ENCODE data around the gene HSPD1.

HSPD1 gene

GRCh38 chr2:197499594-197500502 lies at the start of gene HSPD1, which contains the start of gene HSPE1:
Gene HSPD1, minus strand, starts transcription at chr2:197499840. Its CDS starts 992 bp downstream, at chr2:197498848.
Gene HSPE1, plus strand, starts transcription at chr2:197500379. Its CDS starts 58 bp downstream, at chr2:197500437.
- DNase-seq (ENCODE audit: low read depth in 2 of 2): peak; percentile 99 to 100

GRCh38 chr2:197548582-197548981 lies 48.9 kb upstream of the HSPD1 start:
- DNase-seq (ENCODE audit: low read depth in 2 of 2): no peak

DNA sequence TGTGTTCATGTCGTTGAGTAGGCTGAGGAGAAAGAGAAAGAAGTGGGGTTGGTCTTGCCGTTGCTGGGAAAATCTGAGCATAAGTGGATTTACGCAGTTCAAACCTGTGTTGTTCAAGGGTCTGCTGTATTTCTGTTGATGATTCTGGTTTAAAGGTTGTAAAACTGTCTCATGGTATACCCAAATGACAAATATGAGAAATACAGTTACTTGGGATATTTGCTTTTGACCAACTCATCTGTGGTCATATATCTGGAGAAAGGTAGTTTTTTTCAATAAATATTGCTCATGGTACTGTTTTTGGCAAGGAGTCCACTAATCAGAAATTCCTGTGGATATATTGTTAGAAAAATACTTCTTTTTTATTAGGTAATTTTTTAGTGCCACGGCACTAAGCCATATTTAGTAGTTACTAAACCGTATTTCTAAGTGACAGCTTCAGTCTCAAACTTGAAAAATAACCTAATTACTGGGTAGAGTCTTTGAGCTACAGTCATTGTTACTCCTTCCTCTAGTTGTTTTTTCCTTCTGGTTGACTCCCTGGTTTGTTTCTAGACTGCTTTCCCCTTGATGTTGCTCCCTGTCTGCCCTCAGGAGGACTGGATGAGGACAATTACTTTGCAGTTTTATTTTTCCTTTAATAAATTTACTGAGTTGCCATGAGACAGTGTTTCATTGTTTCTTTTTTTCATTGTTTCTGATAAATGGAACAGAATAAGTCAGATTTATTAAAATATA lies 47.7 kb upstream of the HSPD1 start:
- no peak for DNase-seq (ENCODE audit: low read depth in 2 of 2)

DNA sequence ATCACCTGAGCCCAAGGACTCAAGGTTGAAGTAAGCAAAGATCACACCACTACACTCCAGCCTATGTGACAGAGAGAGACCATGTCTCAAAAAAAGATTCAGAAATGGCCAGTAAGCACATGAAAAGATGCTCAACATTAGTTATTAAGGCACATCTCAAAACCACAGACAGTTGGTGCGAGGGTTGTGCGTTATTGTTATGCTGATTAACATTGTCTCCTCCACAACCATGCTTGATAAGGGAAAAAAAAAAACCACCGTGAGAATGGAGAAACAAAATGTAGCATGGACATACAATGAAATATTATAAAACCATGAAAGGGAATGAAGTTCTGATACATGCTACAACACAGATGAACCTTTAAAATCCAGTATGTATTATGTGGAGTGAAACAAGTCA lies 43.6 kb upstream of the HSPD1 start:
- no peak for DNase-seq (ENCODE audit: low read depth in 2 of 2)

- DNase-seq (ENCODE audit: low read depth in 2 of 2): no peak
Measured at GRCh38 chr2:197539734-197540133, 40.1 kb upstream of the HSPD1 start.

- no peak for DNase-seq (ENCODE audit: low read depth in 2 of 2)
Measured at GRCh38 chr2:197538412-197538811, 38.8 kb upstream of the HSPD1 start.

- no peak for DNase-seq (ENCODE audit: low read depth in 2 of 2)
Measured at GRCh38 chr2:197517150-197517549, 17.5 kb upstream of the HSPD1 start.

- no peak for DNase-seq (ENCODE audit: low read depth in 2 of 2)
Measured at GRCh38 chr2:197516393-197516761, 16.7 kb upstream of the HSPD1 start.

DNA sequence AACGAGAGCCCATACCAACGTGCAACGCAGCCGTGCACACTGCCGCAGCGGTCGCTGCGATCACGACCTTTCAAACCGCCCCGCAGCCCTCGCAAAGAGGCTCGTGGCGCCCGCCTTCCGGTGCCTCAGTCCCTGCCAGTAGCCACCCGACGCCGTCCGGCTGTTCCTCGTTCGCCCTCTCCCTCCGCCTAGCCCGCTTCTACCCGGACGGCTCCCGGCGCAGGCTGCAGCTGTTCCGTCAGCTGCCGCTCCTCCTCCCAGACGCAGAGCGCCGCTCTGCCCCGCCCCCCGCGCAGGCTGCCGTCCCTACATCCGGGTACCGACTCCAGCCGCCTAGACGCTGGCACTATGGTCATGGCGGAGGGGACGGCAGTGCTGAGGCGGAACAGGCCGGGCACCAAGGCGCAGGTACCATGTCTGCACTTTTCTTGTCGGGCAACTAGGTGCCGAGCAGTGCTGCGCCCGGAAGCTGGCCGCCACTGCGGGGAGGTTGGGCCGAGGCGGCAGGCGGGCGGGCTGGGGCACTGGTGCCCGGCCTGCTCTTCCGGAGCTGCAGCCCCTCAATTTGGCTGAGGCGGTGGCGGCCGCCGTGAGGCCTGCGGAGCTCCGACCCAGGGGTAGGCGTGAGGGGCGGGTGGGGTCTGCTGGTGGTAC lies 16.2 kb upstream of the HSPD1 start, which contains the start of gene MOB4:
Gene MOB4 (plus strand): TSS at position 328 of the 654 bp plus-strand sequence. CDS start 21 bp downstream, at position 349.
- DNase-seq (ENCODE audit: low read depth in 2 of 2): peak; percentile 81 to 83

GRCh38 chr2:197515315-197515738 lies 15.7 kb upstream of the HSPD1 start:
- DNase-seq (ENCODE audit: low read depth in 2 of 2): no peak

- DNase-seq (ENCODE audit: low read depth in 2 of 2): no peak
Measured at GRCh38 chr2:197514754-197515153, 15.1 kb upstream of the HSPD1 start.

GRCh38 chr2:197513915-197514314 lies 14.3 kb upstream of the HSPD1 start:
- DNase-seq (ENCODE audit: low read depth in 2 of 2): no peak

GRCh38 chr2:197506658-197507057 lies 7.0 kb upstream of the HSPD1 start:
- no peak for DNase-seq (ENCODE audit: low read depth in 2 of 2)

DNA sequence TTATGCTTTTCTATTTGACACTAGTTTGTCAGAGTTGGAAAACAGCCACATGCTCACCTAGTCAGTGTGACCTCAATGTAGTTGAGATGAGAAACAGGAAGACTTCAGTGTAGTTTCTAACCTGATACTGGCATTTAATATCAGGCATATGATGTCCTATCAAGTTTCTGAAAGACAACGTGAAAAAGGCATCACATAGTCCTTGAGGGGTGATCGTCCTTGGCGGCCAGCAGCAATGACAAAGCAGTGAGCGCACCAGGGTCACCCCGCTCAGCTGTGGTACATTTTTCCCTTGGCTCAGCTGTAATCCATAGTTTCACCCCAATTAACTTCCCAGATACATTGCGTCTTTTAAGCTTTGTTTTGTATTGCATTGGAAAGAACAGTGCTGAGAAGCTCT lies 4.9 kb upstream of the HSPD1 start:
- DNase-seq (ENCODE audit: low read depth in 2 of 2): no peak

GRCh38 chr2:197504000-197504399 lies 4.4 kb upstream of the HSPD1 start:
- DNase-seq (ENCODE audit: low read depth in 2 of 2): no peak

- DNase-seq (ENCODE audit: low read depth in 2 of 2): no peak
Measured at GRCh38 chr2:197502685-197503084, 3.0 kb upstream of the HSPD1 start.

DNA sequence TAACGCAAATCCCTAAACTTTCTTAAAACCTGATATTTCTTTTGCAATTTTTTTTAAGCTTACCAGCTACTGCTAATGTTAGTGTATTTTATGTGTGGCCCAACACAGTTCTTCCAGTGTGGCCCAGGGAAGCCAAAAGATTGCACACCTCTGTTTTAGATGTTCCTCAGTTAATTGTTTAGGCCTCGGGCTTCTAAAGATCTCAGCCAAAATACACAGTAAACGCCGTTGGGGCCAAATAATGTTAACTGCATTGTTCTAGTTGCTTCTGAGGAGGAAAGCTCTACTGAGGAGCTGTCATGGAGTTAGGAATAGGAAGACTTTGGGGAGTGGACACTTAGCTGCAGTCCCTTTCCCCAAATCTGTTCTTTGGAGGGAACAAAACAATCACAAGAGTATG lies 2.6 kb upstream of the HSPD1 start:
- no peak for DNase-seq (ENCODE audit: low read depth in 2 of 2)

GRCh38 chr2:197500503-197501131 lies 977 bp upstream of the HSPD1 start:
- DNase-seq (ENCODE audit: low read depth in 2 of 2): no peak

DNA sequence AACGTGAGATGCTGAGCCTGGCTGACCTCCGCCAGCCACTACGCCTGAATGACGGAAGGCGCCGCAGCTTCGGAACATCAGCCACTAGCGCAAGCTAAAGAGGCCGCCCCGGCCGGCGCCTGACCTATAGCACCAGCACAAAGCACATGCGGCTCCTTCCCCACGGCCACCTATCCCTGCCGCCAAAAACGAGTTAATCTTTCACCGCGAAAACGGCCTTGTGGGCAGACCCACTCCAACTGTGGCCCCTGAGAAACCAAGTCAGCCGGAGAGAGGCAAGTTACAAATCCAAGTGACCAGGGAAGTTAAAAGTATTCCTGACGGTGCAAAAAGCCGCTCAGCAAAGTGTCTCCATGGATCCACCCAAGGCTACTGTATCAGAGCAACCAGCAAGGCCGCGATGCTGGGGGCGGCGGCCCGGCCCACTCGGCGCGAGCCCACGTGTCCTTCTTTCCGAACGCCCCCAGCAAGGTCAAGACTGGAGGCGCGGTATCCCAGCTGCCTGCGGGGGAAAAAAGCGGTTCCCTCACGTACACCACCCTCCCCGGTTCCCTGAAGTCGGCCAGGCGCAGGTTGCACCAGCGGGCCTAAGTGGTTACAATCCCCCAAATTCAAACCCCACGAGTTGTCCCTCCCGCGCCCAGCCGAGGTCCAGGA lies 575 bp downstream of the HSPD1 start:
- DNase-seq (ENCODE audit: low read depth in 2 of 2): no peak

- no peak for DNase-seq (ENCODE audit: low read depth in 2 of 2)
Measured at GRCh38 chr2:197498235-197498936, 1.3 kb downstream of the HSPD1 start.

DNA sequence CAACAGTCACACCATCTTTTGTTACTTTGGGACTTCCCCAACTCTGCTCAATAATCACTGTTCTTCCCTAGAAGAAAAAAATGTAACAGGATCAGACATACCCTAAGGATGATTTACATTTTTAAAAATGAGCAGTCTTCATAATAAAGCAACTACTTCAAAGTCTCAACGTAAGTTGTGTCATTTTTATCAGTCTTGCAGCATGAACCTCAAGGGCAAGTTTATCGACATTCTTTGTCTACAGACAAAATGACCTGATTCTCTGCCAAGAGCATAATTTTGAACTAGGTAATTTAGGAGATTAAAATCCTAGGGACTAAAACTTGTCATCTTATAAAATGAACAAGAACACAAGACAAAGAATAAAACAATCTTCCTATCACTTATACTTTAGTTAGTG lies 2.3 kb downstream of the HSPD1 start:
- no peak for DNase-seq (ENCODE audit: low read depth in 2 of 2)
